OCI-LY3 (cell line): ENCODE results near the gene PTH2R.

Experiments used
- H2AFZ ChIP-seq: fragments of 200-600, 300-600 bp; shearing (Covaris generic); 2 replicates; pipeline ENCODE4 v1.6.0; 2014; ENCODE audit warnings: antibody characterized with exemption, low read depth, low read length
- H3K27ac ChIP-seq: fragments of 200-600, 300-600 bp; sonication (generic); 2 replicates; pipeline ENCODE4 v1.5.1; 2014; ENCODE audit warnings: mild to moderate bottlenecking, low read length, moderate library complexity, mixed read lengths
- H3K27me3 ChIP-seq: fragments of 200-600, 300-600 bp; sonication (generic); 2 replicates; pipeline ENCODE4 v1.6.1; 2014; ENCODE audit warnings: low read depth, low read length, mixed read lengths
- H3K36me3 ChIP-seq: fragments of 200-600, 300-600 bp; sonication (generic); replicated peaks from 2 replicates; pipeline ENCODE3; 2014; ENCODE audit warnings: low read depth, low read length, mixed read lengths
- H3K4me1 ChIP-seq: fragments of 300-600, 200-600 bp; sonication (generic); 2 replicates; pipeline ENCODE4 v1.6.1; 2014; ENCODE audit warnings: low read length, mixed read lengths
- H3K4me2 ChIP-seq: fragments of 200-600, 300-600 bp; sonication (generic); 2 replicates; pipeline ENCODE4 v1.6.1; 2014; ENCODE audit warnings: low read length, mixed read lengths
- H3K4me3 ChIP-seq: fragments of 300-600, 200-600 bp; sonication (generic); 2 replicates; pipeline ENCODE4 v1.5.1; 2014; ENCODE audit warnings: antibody characterized with exemption, mild to moderate bottlenecking, low read length, moderate library complexity
- H3K79me2 ChIP-seq: fragments of 300-600, 200-600 bp; shearing (Covaris generic); 2 replicates; pipeline ENCODE4 v1.6.1; 2014; ENCODE audit warnings: mild to moderate bottlenecking, low read length, mixed read lengths
- H3K9ac ChIP-seq: fragments of 300-600, 200-600 bp; shearing (Covaris generic); 2 replicates; pipeline ENCODE4 v1.6.0; 2014; ENCODE audit warnings: mild to moderate bottlenecking, low read length, moderate library complexity
- H3K9me3 ChIP-seq: fragments of 200-600, 300-600 bp; shearing (Covaris generic); 2 replicates; pipeline ENCODE4 v1.6.1; 2014; ENCODE audit warnings: low read length, mixed read lengths; ENCODE audit not compliant: insufficient read depth
- H4K20me1 ChIP-seq: fragments of 200-600, 300-600 bp; sonication (generic); 2 replicates; pipeline ENCODE4 v1.6.1; 2016; ENCODE audit warnings: low read length, mixed read lengths; ENCODE audit not compliant: insufficient read depth
- CTCF ChIP-seq: fragments of 200-600, 300-600 bp; sonication (generic); IDR thresholded peaks from 2 replicates; pipeline ENCODE4 v1.5.1; 2014; ENCODE audit warnings: antibody characterized with exemption, low read length, low read depth
- EZH2phosphoT487 ChIP-seq: fragments of 200-600 bp; shearing (Covaris generic); IDR thresholded peaks from 2 replicates; pipeline ENCODE4 v1.6.1; 2018; ENCODE audit warnings: antibody characterized with exemption, mixed run types, low read depth

The PTH2R gene

GRCh38 chr2:208492069-208492468, 85.5 kb downstream of the PTH2R start:
- Histone ChIP-seq H3K4me1 (no peaks in the 10 kb centered on the region), H2AFZ (no peak overlapping the region), H3K9me3 (no peaks in the 10 kb centered on the region), H3K4me3 (no peak overlapping the region), H4K20me1 (no peaks in the 10 kb centered on the region), H3K36me3 (no peaks in the 10 kb centered on the region), H3K9ac (no peak overlapping the region), H3K27ac (no peak overlapping the region), H3K27me3 (no peaks in the 10 kb centered on the region), H3K4me2 (no peak overlapping the region), H3K79me2 (no peaks in the 10 kb centered on the region)
- TF ChIP-seq CTCF (no peak), EZH2phosphoT487 (no peak)

- H3K9ac ChIP-seq, result no peak overlapping the region
- H3K27ac ChIP-seq, result no peak overlapping the region
- H3K79me2 ChIP-seq, result no peaks in the 10 kb centered on the region
- H4K20me1 ChIP-seq, result no peaks in the 10 kb centered on the region
- H3K4me1 ChIP-seq, result no peaks in the 10 kb centered on the region
- H3K36me3 ChIP-seq, result no peaks in the 10 kb centered on the region
- H3K9me3 ChIP-seq, result no peaks in the 10 kb centered on the region
- no peak overlapping the region for H3K4me2 ChIP-seq
- no peak overlapping the region for H2AFZ ChIP-seq
- H3K27me3 ChIP-seq, result no peaks in the 10 kb centered on the region
- no peak overlapping the region for H3K4me3 ChIP-seq
- TF ChIP-seq CTCF, result no peak
- no peak for TF ChIP-seq EZH2phosphoT487
Observed at GRCh38 chr2:208493186-208493585, 86.6 kb downstream of the PTH2R start.

- H3K36me3 ChIP-seq, result no peaks in the 10 kb centered on the region
- H3K4me1 ChIP-seq, result no peaks in the 10 kb centered on the region
- no peak overlapping the region for H3K9ac ChIP-seq
- H3K4me2 ChIP-seq, result no peak overlapping the region
- TF ChIP-seq EZH2phosphoT487 (no peak), CTCF (no peak)
- H3K79me2 ChIP-seq, result no peaks in the 10 kb centered on the region
- H3K4me3 ChIP-seq, result no peak overlapping the region
- no peaks in the 10 kb centered on the region for H3K9me3 ChIP-seq
- no peak overlapping the region for H2AFZ ChIP-seq
- no peaks in the 10 kb centered on the region for H4K20me1 ChIP-seq
- H3K27ac ChIP-seq, result no peak overlapping the region
- no peaks in the 10 kb centered on the region for H3K27me3 ChIP-seq
Observed at GRCh38 chr2:208496129-208496528, 89.5 kb downstream of the PTH2R start.

GRCh38 chr2:208501206-208501605, 94.6 kb downstream of the PTH2R start:
- no peak overlapping the region for H3K9ac ChIP-seq
- H3K27me3 ChIP-seq, result no peaks in the 10 kb centered on the region
- H3K4me3 ChIP-seq, result no peak overlapping the region
- H3K4me2 ChIP-seq, result no peak overlapping the region
- H3K4me1 ChIP-seq, result no peaks in the 10 kb centered on the region
- no peaks in the 10 kb centered on the region for H4K20me1 ChIP-seq
- H2AFZ ChIP-seq, result no peak overlapping the region
- no peak overlapping the region for H3K27ac ChIP-seq
- H3K9me3 ChIP-seq, result no peaks in the 10 kb centered on the region
- H3K36me3 ChIP-seq, result no peaks in the 10 kb centered on the region
- no peaks in the 10 kb centered on the region for H3K79me2 ChIP-seq
- TF ChIP-seq CTCF (no peak), EZH2phosphoT487 (no peak)
